COLO829 (cell line): ENCODE data around the gene ADAMTSL5.
"Not testable (repeated sequence)": the region's sequence is repeated elsewhere in the genome, so short reads cannot be mapped to it uniquely, and the experiment has no call there.

Experiments
- DNase-seq: peaks from one replicate; pipeline ENCODE4 v3.0.0; 2012; ENCODE audit warnings: low spot score

Gene ADAMTSL5

GRCh38 chr19:1529430-1529816, 16.6 kb upstream of the ADAMTSL5 start:
- no peak for DNase-seq

- no peak for DNase-seq
Observed at GRCh38 chr19:1528596-1529429, 16.0 kb upstream of the ADAMTSL5 start.

- DNase-seq = no peak
Observed at GRCh38 chr19:1527650-1528309, 15.0 kb upstream of the ADAMTSL5 start.

GRCh38 chr19:1526979-1527649, 14.3 kb upstream of the ADAMTSL5 start:
- DNase-seq = no peak

GRCh38 chr19:1526066-1526778, 13.4 kb upstream of the ADAMTSL5 start:
- DNase-seq = no peak

- DNase-seq = no peak
Observed at GRCh38 chr19:1525343-1525742, 12.5 kb upstream of the ADAMTSL5 start.

- no peak for DNase-seq
Observed at GRCh38 chr19:1524972-1525325, 12.1 kb upstream of the ADAMTSL5 start.

GRCh38 chr19:1524287-1524971, 11.6 kb upstream of the ADAMTSL5 start:
- DNase-seq = no peak

- no peak for DNase-seq
Observed at GRCh38 chr19:1523412-1524286, 10.8 kb upstream of the ADAMTSL5 start, which contains the start of gene PLK5. TSS of gene PLK5 (plus strand) at chr19:1524077. CDS start at chr19:1526997, 2,920 bp downstream.

- no peak for DNase-seq
Observed at GRCh38 chr19:1522838-1523237, 10.0 kb upstream of the ADAMTSL5 start.

- DNase-seq = no peak
Observed at GRCh38 chr19:1522061-1522460, 9.2 kb upstream of the ADAMTSL5 start.

- no peak for DNase-seq
Observed at GRCh38 chr19:1521636-1522035, 8.8 kb upstream of the ADAMTSL5 start.

- no peak for DNase-seq
Observed at GRCh38 chr19:1520203-1520780, 7.5 kb upstream of the ADAMTSL5 start.

- not testable (repeated sequence) for DNase-seq
Observed at GRCh38 chr19:1519802-1520201, 7.0 kb upstream of the ADAMTSL5 start.

GRCh38 chr19:1518471-1518870, 5.7 kb upstream of the ADAMTSL5 start:
- DNase-seq = no peak

GRCh38 chr19:1516395-1516753, 3.6 kb upstream of the ADAMTSL5 start:
- no peak for DNase-seq

- no peak for DNase-seq
Observed at GRCh38 chr19:1514986-1515721, 2.3 kb upstream of the ADAMTSL5 start.

- no peak for DNase-seq
Observed at GRCh38 chr19:1514295-1514661, 1.5 kb upstream of the ADAMTSL5 start.

- DNase-seq = no peak
Observed at GRCh38 chr19:1513499-1514294, 878 bp upstream of the ADAMTSL5 start.
